SKM-1 treated with dmso at 0.1 percent for 144 hours (cell line): ENCODE measurements around the gene LOXL4.

Experiments used
- DNase-seq: peaks from one replicate; lab custom pipeline; 2025; ENCODE audit not compliant: unreplicated experiment; lab: John Stamatoyannopoulos, UW

Gene LOXL4

DNA sequence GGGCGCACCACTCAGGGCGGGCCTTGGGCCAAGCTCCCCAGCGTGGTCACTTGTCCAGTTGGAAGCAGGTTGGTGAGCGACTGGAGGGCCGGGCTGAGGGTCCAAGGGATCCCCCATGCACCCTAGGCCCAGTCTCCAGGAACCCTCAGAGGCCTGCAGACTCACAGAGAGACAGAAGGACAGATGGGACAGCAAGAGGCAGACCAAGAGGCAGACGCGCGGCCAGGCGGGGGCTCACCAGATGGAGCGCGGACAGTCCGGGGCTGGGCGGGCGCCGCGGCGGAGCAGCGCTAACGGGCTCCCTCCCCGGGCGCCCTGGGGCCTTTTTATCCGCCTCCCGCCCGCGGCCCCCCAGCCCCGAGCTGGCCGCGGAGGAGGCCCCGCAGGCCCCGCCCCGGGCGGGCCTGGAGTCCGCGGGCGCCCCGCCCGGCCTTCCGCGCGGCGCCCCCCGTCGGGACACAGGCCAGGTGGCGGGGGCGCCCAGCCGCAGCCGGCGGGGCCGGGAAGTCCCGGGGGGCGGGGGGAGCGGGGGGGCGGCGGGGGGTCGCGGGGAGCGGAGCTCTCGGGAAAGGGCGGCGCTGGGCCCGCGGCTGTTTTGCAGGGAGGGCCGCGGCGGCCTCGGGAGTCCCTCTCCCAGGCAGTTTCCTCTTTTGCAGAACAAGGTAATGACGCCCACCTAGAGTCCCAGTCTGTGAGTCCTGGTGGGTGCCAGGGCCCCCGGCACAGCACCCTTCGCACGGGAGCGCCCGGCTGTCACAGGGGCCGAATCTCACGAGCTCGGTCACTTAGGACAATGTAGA lies at the start of gene LOXL4:
Gene LOXL4, minus strand, starts transcription at position 301 of the 800 bp plus-strand sequence. CDS start 5,175 bp downstream, outside the sequence.
- DNase-seq = peak; percentile 39

GRCh38 chr10:98316661-98317060 lies 48.7 kb upstream of the LOXL4 start:
- DNase-seq = peak; percentile 12

DNA sequence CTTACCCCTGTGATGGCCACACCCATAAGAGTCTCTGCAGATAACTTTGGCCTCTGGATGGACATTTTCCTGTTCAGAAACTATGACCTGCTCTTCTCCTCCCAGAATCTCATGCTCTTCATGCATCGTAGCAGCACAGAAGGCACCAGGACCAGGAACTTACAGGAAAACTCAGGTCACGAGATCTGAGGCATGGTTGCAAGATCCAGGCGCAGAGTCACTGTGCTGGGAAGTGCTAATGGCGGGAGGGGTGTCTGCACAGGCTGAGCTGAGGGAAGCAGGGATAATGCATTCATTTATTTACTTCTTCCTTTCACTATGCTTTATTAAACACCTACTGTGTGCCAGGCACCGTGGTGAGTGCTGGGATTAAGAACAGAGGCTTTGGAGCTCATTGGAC lies 48.2 kb upstream of the LOXL4 start:
- no peak for DNase-seq

- peak; percentile 9 for DNase-seq
These were observed 46.7 kb upstream of the LOXL4 start for GRCh38 chr10:98314532-98315284.

DNA sequence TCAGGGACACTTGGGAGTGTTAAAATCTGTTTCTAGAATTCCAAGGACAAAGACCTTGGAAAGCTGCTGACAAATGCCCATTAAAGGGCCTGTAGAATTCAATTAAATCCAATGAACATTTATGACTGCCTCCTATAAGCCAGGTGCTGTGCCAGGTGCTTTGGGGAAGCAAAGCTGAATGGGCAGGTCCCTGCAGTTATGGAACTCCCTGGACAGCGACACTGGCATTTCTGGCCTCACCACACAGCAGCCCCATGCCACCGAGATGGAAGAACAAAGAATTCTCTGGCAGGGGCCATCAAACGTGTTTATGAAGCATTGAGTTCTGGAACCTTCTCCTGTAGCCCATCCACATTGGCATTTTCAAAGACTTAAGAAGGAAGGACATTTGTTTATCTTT lies 45.6 kb upstream of the LOXL4 start:
- no peak for DNase-seq

- DNase-seq = no peak
These were observed 44.8 kb upstream of the LOXL4 start for GRCh38 chr10:98312822-98313221.

DNA sequence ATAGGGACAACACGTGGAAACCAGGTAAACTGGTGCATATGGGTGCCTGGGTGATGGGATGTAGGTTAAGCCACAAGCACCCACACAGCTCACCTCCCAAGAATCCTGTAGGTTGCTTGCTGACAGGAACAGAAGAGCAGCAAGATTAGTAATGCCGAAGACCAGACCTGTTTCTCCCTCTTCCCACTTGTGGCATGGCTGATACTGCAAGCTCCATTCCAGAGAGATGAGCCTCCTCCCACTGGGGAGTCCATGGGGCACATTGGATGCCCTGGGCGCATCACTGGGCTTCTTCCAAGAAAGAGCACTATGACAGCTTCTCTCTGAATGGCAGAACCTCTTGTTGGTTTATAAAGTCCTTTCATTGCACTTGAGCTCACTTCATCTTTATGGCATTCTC lies 44.4 kb upstream of the LOXL4 start:
- no peak for DNase-seq

DNA sequence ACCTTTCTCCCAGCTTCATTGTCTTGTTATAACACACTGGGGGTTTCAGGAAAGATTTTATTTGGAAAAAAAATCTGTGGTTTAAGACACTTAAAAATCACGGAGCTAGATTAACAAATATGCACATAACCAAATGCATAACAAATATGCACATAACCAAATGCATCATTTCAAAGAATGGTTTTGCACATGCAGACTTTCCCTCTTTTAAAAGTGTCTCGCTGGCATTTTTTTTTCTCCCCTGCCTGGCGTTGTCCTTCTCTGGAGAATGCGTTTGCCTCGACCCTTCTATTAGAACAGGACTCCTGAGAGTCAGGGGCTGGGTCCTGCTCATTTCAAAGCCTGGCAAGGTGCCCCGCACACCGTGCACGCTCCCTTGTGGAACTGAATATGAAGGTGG lies 42.7 kb upstream of the LOXL4 start:
- DNase-seq = no peak

- peak; percentile 17 for DNase-seq
These were observed 41.7 kb upstream of the LOXL4 start for GRCh38 chr10:98309366-98310355.

DNA sequence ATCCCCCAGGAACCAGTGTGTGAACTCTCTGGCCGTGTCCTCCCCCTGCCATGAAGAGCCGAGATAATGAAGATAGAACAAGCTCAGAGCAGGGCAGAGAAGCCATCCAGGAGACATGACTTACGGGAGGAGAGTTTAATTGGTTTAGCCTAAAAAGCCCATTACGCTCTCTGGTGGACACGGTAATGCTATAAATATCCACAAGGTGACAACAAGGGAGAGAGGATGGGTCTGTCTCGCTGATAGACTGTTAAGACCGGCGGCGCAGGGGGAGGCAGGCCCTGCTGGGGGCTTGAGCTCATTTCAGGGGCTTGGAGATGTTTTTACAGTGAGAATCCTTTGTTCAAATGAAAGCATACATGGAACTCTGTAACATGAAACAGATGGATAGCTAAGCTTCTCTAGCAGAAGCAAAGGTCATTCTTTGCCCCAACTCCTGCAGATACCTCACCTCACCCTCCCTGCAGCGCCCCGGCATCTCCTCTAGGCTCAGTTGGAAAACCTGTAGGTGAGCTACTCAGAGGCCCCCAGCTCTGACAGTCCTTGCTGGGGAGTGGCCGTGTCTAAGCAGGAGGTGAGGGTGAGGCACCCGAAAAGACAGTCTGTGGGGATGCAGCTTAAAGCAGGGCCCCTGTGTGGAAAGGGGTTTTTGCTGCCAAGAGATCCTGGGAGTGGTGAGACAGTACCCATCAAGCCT lies 40.8 kb upstream of the LOXL4 start:
- DNase-seq = no peak

GRCh38 chr10:98307916-98308541 lies 40.0 kb upstream of the LOXL4 start:
- no peak for DNase-seq

DNA sequence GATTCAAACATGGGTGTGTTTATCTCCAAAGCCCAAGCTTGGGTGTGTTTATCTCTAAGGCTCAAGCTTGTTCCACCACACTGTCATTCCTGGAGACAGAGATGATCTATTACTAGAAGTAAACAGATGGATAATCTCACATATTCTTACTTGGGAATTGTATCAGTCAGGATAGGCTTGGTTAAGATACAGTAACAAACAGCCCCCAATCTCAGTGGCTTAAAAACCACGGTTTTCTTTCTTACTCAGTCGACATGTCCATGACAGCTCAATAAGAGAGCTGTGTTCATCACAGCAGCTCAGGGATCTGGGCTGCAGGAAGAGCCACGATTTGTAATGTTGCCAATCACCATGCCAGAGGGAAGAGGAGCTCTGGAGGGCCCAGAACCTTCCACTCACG lies 38.5 kb upstream of the LOXL4 start:
- DNase-seq = no peak

GRCh38 chr10:98303569-98303968 lies 35.6 kb upstream of the LOXL4 start:
- DNase-seq = no peak

- no peak for DNase-seq
These were observed 34.9 kb upstream of the LOXL4 start for GRCh38 chr10:98302741-98303365.

DNA sequence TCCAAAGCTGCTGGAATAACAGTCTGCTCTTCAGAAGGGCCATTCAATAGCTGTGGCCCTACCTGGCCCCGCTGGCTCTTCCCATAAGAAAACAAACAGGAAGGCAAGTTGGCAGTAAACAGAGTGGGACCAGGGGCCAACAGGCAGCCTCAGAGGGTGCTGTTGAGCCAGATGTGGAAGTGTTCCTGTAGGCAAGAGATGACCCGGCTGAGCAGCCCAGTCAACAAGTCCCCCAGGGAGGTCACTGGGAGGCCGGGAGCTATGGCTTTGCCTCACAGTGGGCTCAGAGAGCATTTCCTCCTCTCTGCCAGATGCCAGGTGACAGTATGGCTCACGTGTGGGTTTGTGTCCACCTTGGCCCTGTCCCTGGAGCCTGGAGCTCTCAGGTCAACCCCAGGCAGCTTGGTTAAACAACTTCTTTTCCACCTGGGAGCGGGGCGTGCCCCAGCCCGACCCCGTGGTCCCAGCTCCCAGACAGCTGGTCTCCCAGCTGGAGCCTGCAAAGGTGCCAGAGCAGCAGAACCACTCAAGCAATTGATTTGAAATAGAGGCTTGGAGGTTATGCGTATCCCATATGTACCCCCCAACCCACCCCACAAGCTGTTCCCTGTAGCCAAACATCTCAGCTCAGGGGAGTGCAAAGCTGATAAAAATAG lies 33.8 kb upstream of the LOXL4 start:
- no peak for DNase-seq

DNA sequence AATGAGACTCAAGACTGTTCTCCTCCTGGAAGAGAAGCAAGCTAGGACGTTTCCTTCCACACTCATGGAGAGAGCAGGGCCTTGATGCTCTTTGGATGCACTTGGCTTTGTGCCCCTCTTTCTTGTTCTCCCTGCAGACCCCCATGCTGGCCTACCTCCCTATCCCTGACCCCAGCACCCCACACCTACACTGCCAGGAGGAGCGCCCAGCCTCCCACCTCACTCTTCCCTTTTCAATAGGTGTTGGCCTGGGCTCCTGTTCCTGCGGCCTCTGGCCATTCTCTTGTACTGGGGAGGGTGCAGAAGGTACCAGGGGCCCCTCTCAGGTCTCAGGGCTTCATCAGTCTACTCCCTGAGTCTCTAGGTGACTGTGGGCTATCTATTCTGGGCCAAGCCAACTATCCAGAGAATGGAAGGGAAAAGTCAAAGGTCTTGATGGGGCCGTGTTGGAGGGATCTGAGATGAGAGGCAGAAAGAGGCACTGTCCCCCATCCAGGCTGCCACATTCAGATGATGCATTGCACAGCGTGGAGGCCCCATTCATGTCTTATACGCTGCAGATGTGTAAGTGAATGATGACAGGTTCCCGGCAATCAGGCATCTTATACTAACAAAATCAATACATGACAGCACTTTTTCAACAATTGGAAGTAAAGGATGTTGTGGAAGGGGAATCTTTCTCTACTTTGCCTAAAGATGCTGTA lies 32.7 kb upstream of the LOXL4 start:
- no peak for DNase-seq

DNA sequence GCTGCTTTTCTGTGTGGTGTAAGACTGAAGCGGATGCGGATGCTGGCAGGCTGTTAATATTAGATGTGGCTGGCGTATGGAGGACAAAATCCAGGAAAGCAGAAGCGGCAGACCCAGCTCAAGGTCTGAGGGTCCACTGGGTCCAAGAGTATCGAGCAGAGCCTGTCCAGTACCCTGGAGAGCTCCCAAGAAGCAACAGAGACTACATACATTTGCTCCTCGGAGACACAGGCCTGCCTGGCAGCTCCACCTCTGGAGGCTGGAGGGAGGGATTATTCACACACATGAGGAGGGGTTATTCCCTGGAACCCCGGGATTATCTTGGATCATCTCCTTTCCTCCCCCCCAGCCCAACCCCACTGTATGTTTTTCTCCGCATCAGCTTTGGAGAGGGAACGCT lies 31.3 kb upstream of the LOXL4 start:
- DNase-seq = no peak

- no peak for DNase-seq
These were observed 28.5 kb upstream of the LOXL4 start for GRCh38 chr10:98296524-98296923.

- no peak for DNase-seq
These were observed 27.9 kb upstream of the LOXL4 start for GRCh38 chr10:98295907-98296306.
